HG03103 (cell line): ENCODE data around the gene CDC5L.

Experiments used
- ATAC-seq: cut with Tn5 transposase; IDR thresholded peaks from one replicate; pipeline ENCODE4 v1.9.1; 2021; ENCODE audit warnings: low read depth; ENCODE audit not compliant: unreplicated experiment

The CDC5L gene

DNA sequence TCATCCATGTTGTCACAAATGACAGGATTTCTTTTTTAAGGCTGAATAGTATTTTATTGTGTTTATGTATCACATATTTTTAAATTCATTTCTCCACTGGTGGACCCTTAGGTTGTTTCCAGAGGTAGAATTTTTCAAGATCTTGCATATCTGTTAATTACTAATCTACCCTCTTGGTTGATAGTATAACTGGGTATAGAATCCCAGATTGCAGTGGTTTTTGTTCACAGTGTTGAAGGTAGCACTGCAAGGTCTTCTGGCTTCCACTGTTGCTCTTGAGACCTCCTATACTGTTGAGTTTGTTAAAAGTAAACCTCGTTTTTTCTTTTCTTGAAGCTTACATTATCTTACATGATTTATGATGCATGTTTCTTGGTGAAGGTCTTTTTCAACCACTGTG, 22.9 kb downstream of the CDC5L start:
- no peak for ATAC-seq

DNA sequence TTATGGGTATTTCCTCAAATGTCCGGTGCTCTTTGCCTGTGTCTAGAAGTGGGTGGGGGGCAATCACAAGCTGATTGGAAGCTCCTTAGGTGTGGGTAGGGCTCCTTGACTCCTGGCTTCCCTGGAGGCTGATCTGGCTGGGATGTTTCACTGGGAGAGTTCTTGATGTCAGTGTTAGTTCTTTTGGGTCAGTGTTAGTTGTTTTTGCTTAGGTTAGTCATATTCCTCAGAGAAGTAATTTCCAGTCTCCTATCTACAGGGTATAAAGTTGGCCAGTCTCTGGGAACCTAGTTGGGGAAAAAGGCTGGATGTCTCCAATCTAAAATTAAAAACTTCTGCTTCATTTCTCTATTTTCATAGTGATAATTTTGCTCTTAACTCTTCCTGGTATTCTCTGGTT, 23.6 kb downstream of the CDC5L start:
- no peak for ATAC-seq

DNA sequence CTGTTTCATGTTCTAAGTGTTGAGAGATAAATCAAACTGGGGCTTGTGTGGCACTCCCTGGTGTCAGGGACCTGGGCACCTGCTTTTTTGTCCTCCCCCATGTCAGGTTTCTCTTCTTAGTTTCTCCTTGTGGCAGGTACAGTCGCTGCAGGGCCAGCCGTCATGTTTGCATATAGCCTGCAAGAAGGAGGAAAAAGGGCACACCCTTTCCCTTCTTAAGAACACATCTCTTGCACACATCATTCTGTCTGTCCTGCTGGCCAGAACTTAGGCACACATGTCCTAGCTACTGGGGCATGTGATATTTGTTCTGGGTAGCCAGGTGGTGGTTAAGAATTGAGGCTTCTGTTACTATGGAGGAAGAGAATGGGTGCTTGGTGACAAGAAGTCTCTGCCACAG, 27.9 kb downstream of the CDC5L start:
- ATAC-seq = no peak

DNA sequence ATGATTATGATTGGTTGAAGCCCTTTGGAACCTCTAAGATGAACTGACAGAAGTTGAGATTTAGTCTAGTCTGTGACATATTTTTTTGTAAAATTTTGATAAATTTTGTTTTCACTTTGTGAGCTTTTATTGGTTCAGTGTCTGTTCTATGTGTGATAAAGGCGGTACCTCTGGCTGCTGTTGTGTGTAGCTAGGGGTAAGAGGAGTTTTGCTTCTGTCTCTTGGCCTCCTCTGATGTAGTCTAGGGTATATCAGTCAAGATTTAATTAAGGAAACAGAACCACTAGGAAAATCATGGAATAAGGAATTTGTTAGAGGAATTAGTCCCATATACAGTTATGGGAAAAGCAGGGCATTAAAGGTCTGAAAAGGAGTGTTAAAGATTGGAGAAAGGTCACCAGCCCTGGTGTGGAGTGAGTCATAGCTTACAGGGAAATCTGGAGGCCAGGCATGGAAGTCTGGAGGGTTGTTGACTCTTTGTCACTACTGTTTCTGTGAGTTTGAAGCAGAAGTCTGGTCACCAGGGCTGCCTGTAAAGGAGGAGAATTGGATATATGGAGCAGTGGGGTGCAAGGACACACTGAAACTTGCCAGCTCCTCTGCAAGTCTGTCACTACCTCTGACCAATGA, 28.5 kb downstream of the CDC5L start:
- ATAC-seq = no peak

DNA sequence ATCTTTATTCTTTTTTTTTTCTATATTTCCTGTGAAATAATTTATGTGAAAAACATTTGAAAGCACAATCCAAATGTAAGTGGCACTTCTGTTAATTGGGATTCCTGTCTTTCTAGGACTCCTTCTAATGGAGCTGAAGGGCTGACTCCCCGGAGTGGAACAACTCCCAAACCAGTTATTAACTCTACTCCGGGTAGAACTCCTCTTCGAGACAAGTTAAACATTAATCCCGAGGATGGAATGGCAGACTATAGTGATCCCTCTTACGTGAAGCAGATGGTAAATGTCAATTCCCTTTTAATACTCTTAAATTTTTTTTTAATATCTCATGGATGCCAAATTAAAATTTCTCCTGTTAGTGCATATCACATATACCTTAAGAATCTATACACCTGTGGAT, 35.0 kb downstream of the CDC5L start:
- ATAC-seq = no peak

DNA sequence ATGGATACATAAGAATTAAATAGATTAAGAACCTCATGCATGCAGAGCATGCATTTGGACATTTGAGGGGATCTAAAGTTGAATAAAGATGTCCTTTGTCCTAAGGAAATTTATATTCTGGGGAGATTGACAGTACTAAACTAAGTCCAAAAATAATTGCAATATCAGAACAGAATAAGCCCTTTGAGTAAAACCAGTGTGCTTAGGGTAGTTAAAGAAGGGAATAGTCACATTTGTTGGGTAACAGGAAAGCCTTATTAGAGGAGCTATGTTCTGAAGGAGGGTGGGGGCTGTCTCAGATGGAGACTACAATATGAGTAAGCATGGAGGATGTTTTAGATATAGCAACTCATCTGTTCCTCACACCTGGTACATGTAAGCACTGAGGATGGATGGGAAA, 35.8 kb downstream of the CDC5L start:
- ATAC-seq = no peak

DNA sequence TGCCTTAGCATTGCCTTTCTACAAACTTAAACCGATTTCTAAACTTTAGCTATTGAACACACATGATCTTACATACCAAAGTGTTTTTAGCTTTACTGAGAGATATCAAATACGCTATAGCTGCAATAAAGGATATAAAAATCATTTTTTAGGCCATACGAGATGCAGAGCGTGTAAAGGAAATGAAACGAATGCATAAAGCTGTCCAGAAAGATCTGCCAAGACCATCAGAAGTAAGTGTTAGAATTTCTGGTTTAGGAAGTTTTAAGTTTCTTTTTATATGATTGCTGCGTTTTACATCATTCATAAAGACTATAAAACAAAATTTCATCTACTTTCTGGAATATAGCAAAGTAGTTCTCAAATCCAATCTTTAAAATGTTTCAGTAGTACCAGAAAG, 38.4 kb downstream of the CDC5L start:
- ATAC-seq = no peak

DNA sequence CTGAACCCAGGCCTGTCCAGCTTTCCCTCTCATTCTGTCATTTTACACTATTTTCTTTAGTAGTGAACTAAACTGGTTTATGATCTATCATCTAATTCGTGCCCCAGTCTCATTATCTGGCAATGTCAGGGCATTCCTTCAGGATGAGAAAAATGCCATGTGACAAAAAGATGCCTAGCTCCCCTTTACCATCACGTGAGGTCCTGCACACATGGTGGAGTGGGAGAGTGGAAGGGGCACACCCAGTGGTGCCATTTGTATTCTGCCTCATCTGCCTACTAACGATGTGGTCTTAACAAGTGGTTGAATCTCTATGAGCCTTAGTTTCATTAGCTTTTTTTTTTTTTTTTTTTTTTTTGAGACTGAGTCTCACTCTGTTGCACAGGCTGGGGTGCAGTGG, 41.2 kb downstream of the CDC5L start:
- ATAC-seq = no peak

DNA sequence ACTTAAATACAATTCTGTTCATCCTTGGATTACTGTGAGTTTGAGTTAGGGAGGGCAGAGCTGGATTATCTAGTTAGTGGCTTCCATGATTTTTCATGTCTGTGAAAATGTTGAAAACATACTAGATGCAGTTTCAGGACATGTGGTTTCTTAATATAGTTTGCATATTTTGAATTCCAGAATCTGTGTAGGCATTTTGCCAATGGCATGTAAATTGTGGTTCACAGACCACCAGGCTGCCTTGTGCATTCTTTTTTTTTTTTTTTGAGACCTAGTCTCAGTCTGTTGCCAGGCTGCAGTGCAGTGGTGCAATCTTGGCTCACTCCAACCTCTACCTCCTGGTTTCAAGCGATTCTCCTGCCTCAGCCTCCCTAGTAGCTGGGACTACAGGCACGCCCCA, 42.8 kb downstream of the CDC5L start:
- ATAC-seq = no peak

DNA sequence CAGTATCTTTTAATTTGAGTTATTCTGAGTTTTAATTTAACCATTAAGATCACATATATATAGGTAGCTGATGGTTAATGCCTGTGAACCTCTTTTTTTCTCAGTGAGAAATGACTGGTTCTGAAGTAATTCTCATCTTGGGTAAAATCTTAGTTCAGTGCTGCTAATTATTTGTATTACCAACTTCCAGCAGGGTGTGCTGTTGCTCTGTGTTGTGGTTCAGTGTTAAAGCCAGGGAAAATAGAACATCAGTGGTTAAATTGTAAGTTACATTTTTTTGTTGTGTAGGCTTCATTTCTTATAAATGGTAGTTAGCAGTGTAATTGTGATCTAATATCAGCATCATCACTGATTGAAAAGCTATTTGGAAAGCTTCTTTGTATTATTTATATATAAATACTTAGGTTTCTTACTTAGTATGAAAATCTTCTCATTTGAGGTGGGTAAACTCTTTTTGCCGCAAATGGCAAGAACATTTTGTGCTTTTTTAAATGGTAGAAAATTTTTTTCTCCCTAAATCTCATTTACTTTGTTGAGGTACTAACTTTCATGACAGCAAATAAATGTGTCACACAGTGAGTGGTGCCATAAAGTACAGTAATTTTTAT, 43.7 kb downstream of the CDC5L start:
- no peak for ATAC-seq

DNA sequence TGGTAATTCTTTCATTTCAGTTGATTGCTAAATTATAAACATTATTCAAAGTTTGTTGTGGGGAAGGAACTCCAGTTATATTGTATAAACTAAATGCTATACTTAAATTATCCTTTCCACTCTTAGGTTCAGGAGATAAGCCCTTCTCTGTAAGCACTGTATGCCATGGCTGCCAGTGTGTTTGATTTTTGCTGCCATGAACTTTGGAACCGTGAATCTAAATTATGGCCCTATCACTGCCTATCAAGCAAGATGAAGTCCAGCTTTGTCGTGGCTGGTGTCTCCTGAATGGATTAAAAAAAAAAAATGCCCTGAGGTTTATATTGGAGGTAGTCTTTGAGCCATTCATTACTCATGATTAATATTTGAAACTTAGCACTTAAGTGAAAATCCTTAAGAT, 44.7 kb downstream of the CDC5L start:
- ATAC-seq = no peak

DNA sequence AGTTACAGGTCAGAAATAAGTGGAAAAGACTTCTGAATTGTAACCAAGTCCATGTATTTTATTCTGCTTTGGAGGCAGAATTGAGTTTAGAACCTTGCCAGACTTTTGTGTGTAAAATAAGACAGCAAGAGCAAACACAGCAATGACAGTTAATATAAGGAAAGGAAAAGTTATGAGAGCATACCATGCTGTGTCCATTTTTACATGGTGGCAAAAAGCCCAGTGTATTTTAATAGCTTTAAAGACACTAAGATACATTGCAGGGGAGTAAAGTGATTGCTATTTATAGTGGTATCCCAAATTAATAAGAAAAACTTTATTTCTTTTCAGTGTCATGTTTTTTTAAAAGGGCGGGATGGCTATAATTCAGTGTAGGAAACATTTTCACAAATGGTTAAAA, 45.2 kb downstream of the CDC5L start:
- no peak for ATAC-seq

DNA sequence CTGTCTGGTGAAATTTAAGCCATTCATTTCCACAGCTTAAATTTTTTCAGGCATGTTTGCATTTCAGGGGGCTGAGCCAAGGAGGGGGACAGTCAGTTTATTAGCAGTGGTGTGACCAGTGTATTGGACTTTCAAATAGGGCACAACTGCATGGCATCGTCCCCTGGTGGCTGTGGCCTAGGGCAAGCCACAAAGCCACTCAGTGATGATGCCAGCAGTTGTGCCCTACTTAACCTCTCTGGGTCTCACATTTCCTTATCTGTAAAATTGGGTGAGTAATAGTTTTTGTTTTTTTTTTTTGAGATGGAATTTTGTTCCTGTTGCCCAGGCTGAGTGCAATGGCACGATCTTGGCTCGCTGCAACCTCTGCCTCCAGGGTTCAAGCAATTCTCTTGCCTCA, 48.0 kb downstream of the CDC5L start:
- no peak for ATAC-seq

DNA sequence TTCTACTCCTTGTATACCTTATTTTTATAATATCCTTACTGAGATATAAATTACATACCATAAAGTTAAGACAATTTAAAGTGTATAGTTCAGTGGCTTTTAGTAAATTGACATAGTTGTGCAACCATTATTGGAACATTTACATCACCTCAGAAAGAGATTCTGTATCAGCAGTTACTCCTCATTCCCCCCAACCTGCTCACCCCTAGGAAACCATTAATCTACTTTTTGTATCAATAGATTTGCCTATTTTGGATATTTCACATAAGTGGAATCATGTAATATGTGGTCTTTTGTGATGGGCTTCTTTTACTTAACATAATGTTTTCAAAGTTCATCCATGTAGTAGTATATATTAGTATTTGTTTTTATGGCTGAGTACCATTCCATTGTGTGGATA, 51.3 kb downstream of the CDC5L start:
- ATAC-seq = no peak

DNA sequence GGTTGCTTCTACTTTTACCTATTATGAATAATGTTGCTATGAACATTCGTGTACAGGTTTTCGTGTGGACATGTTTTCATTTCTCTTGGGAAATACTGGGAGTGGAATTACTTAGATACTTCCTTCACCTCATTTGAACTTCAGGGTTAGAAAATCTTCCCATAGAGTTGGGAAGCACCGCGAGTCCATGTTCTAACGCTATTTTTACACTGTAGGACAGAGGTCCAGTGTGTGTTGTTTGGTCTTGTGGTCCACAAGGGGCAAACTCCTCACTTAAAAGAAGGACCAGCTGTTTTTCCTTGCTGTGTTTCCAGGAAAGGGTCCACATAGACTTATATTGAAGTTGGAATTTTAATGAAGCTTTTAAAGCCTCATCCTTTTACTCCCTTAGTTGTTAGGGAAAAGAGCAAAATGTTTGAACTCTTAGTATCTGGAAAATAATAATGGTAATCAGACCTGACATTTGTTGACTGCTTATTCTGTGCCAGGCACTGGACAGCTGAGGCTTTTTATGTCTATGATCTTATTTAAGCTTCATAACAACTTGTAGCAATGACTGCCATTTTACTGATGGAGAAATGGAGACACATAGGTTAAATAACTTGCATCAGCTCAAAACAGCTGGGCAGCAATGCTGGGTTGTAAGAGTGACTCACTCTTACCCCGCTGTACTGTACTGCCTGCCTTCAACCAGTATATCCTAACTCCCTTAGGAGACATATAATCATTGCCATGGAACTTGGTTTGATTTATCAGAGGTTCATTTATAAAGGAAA, 52.0 kb downstream of the CDC5L start:
- ATAC-seq = no peak

DNA sequence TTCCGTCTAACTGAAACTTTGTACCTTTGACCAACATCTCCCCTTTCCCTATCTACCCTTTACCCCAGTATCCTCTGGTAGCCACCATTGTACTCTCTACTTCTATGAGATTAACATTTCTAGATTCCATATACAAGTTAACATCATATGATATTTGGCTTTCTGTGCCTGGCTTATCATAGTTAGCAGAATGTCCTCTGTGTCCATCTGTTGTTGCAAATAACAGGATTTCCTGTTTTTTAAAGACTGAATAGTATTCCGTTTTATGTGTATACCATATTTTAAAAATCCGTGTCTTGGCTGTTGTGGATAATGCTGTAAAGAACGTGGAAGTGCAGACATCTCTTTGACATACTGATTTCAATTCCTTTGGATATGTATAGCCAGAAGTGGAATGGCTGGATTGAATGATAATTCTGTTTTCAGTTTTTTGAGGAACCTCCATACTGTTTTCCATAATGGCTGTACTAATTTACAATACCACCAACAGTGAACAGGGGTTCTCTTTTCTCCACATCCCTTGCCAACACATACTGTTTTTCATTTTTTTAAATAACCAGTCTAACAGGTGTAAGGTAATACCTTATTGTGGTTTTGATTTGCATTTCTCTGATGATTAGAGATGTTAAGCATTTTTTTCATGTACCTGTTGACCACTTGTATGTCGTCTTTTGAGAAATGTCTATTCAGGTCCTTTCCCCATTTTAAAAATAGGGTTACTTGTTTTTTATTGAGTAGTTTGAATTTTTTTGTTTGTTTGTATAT, 53.8 kb downstream of the CDC5L start:
- ATAC-seq = no peak

DNA sequence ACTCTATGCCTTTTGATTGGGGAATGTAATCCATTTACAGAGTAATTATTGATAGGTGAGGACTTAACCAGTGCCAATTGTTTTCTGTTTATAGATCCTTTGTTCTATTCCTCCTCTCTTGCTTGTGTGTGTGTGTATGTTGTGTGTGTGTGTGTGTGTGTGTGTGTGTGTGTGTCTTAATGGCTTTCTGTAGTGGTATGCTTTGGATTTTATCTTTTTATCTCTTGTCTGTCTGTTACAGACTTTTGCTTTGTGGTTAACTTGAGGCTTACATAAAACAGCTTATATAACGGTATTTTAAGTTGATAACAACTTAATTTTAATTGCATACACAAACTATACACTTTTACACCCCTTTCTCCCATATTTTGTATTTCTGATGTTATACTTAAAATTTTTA, 54.7 kb downstream of the CDC5L start:
- ATAC-seq = no peak

DNA sequence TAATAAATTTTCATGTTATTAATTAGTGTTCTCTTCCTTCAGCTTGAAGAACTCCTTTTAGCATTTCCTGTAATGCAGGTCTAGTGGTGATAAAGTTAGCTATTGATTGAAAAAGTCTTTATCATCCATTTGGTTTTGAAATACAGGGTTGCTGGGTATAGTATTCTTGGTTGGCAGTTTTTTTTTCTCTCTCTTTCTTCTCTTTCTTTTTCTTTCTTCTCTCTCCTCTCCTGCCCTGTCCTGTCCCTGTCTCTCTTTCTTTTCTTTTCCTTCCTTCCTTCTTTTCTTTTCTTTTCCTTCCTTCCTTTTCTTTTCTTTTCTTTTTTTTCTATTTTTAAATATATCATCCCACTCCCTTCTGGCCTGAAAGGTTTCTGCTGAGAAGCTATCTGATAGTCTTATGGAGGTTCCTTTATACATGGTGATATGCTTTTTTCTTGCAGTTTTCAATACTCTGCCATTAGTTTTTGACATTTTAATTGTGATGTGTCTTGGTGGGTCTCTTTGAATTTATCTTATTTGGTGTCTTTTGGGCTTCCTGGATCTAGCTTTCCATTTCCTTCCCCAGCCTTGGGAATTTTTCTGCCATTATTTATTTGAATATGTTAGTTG, 55.4 kb downstream of the CDC5L start:
- no peak for ATAC-seq

DNA sequence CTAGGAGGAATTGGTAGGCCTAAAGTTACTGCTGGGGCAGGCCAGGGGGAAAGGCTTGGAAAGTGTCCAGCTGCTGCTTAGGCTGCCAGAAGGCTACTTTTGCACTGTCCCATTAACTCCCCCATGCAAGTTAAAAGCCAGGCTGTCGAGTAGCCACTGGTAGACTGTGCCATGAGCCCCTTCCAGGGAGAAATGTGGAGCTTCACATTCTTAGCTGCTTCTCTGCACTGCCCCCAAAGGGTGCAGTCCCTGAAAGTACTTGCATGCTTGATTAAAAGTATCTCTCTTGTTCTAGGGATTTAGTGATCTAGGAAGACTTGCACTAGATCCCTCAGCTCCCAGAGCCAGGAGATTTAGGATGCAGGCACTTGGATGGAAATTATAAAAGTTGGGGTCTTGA, 57.3 kb downstream of the CDC5L start:
- no peak for ATAC-seq

DNA sequence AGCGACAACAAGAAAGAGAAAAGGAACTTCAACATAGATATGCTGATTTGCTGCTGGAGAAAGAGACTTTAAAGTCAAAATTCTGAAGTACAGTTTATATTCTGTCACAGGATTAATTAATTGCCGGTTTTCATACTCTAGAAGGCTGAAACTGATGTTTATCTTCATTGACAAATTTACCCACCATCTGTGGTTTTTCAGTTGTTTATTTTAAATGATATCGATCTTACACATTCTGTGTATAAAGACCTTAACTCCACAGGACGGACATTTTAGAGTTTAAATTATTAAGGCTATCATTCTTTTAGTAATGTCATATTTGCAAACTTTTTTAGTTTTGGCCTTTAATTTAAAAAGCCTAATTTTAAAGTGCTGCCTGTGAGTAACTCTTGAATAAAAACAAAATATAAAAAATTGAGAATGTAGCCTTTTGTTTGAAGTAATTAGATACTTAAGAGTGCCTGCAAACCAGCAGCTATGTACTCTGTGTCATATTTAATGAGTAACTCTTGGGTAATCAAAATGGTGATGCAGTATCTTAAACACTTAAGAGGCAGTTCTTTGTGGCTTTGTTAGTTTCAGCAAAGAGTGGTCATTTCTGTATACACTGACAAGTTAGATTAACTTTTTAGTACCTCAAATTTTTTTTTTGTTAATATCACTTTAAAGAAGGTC, 59.3 kb downstream of the CDC5L start:
- no peak for ATAC-seq
